Activated naive CD8-positive, alpha-beta T cell (primary cell): Measurements from ENCODE around the gene AADACL4.
"Not testable (repeated sequence)": the region's sequence is repeated elsewhere in the genome, so short reads cannot be mapped to it uniquely, and the experiment has no call there.

Experiments used
- H3K27ac Mint-ChIP-seq: one replicate; pipeline ENCODE4 v1.8.0; 2021; ENCODE audit warnings: mixed read lengths
- H3K27me3 Mint-ChIP-seq: one replicate; pipeline ENCODE4 v1.8.0; 2021; ENCODE audit warnings: mixed read lengths
- H3K36me3 Mint-ChIP-seq: one replicate; pipeline ENCODE4 v1.8.0; 2021; ENCODE audit warnings: mixed read lengths
- H3K4me1 Mint-ChIP-seq: one replicate; pipeline ENCODE4 v1.8.0; 2021; ENCODE audit warnings: low read depth, mixed read lengths
- H3K4me3 Mint-ChIP-seq: one replicate; pipeline ENCODE4 v1.8.0; 2021; ENCODE audit warnings: mild to moderate bottlenecking, mixed read lengths
- H3K9me3 Mint-ChIP-seq: one replicate; pipeline ENCODE4 v1.8.0; 2021; ENCODE audit warnings: low read depth, mixed read lengths

AADACL4 gene

GRCh38 chr1:12678820-12679219, 34.9 kb downstream of the AADACL4 start:
- H3K36me3 Mint-ChIP-seq: no peaks in the 10 kb centered on the region
- H3K9me3 Mint-ChIP-seq: peaks cover 8% of the 10 kb centered on the region
- no peaks in the 10 kb centered on the region for H3K4me1 Mint-ChIP-seq
- H3K27me3 Mint-ChIP-seq: peaks cover 24% of the 10 kb centered on the region
- no peak overlapping the region for H3K27ac Mint-ChIP-seq
- H3K4me3 Mint-ChIP-seq: no peak overlapping the region

DNA sequence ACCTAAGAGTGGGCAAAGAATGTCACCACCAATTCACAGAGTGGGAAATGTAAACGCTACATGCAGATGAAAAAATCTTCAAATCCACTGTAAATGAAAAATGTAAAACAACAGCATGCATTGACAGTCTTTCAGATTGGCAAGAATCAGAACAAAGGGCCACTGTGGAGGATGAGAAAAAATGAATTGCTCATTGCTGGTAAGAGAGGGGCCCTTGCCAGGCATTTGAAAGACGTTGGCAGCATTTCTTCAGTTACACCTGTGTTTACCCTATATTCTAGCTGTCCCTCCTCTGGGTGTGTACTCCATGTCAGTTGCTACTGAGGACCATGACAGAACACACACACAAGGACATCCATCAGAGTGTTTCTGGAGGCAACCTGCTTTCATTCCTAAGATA, 46.3 kb downstream of the AADACL4 start:
- H3K4me3 Mint-ChIP-seq: no peak overlapping the region
- H3K27me3 Mint-ChIP-seq: peaks cover 3% of the 10 kb centered on the region
- H3K9me3 Mint-ChIP-seq: no peaks in the 10 kb centered on the region
- H3K27ac Mint-ChIP-seq: no peak overlapping the region
- H3K36me3 Mint-ChIP-seq: no peaks in the 10 kb centered on the region
- H3K4me1 Mint-ChIP-seq: no peaks in the 10 kb centered on the region

DNA sequence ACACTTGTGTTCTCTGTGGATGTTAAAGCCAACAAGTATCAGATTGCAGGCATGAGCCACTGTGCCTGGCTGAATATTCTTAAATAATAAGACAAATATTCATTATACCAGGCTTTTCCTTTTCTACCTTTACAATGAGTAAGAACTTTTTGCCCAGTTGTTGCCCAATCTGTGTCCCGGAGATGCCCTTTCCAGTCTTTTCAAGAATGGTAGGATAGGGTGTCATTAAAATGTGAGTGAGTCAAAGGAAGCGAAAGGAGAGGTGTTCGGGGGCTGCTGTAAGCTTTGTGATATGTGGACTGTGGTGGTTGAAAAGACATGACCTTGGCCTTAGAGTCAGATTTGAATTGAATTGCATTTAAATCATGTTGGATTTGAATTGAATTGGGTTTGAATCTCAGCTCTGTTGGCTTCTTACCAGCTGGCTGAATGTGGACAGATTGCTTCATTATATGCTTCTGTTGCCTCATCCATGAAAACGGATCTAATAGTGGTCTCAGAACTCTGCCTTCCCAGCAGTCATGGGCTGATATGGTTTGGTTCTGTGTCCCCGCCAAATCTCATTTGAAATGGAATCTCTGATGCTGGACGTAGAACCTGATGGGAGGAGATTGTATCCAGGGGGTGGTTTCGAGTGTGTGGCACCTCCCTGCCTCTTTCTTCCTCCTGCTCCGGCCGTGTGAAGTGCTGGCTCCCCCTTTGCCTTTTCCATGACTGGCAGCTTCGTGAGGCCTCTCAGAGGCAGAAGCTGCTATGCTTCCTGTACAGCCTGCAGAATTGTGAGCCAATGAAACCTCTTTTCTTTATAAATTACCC, 49.3 kb downstream of the AADACL4 start:
- Mint-ChIP-seq H3K27ac (no peak overlapping the region), H3K4me3 (no peak overlapping the region), H3K9me3 (no peaks in the 10 kb centered on the region), H3K4me1 (no peaks in the 10 kb centered on the region), H3K36me3 (no peaks in the 10 kb centered on the region), H3K27me3 (peaks cover 3% of the 10 kb centered on the region)

- Mint-ChIP-seq H3K4me1 (no peaks in the 10 kb centered on the region), H3K9me3 (peaks cover 4% of the 10 kb centered on the region), H3K27ac (no peak overlapping the region), H3K27me3 (peaks cover 8% of the 10 kb centered on the region), H3K36me3 (no peaks in the 10 kb centered on the region), H3K4me3 (no peak overlapping the region)
Observed at GRCh38 chr1:12696658-12697057, 52.8 kb downstream of the AADACL4 start.

DNA sequence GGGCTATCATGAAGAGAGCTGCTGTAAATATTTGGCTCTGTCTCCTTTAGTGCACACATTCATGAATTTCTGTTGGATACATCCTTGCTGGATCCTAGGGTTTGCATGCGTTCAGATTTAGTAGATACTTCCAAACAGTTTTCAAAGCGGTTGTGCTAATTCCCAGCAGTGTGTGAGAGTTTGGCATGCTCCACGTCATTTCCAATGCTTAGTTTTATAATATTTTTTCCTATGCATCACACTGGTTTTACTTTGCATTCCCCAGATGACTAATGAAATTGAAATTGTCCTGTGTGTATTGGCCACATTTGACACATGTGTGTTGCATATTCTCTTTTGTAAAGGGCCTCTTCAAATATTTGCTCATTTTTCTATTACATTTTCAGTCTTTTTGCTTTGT, 53.5 kb downstream of the AADACL4 start:
- H3K36me3 Mint-ChIP-seq: no peaks in the 10 kb centered on the region
- H3K4me3 Mint-ChIP-seq: no peak overlapping the region
- H3K27ac Mint-ChIP-seq: no peak overlapping the region
- H3K9me3 Mint-ChIP-seq: peaks cover 4% of the 10 kb centered on the region
- peaks cover 8% of the 10 kb centered on the region for H3K27me3 Mint-ChIP-seq
- H3K4me1 Mint-ChIP-seq: no peaks in the 10 kb centered on the region

GRCh38 chr1:12703821-12704451, 60.1 kb downstream of the AADACL4 start:
- Mint-ChIP-seq H3K27ac (no peak overlapping the region), H3K4me3 (no peak overlapping the region), H3K27me3 (peaks cover 15% of the 10 kb centered on the region), H3K4me1 (no peaks in the 10 kb centered on the region), H3K9me3 (peaks cover 21% of the 10 kb centered on the region), H3K36me3 (peaks cover 5% of the 10 kb centered on the region)

DNA sequence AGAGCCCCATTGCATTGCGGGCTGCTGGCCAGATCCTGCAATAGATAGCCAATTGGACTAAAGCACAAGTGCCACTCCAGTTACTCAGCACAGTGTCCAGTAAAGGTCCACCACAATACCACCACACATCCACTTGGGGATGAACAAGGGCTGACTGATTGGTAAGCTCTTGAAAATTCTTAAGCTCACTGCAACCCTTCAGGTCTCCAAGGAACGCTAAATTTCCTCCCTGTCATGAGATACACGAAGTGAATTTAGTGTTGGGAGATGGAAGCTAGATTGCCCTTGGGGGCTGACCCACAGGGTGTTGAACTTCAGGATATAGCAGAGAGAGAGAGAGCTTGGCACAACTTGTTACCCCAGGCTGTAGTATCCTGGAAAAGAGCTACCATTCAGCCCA, 62.2 kb downstream of the AADACL4 start:
- H3K4me3 Mint-ChIP-seq: no peak overlapping the region
- peaks cover 5% of the 10 kb centered on the region for H3K36me3 Mint-ChIP-seq
- H3K27me3 Mint-ChIP-seq: peaks cover 12% of the 10 kb centered on the region
- no peak overlapping the region for H3K27ac Mint-ChIP-seq
- peaks cover 18% of the 10 kb centered on the region for H3K9me3 Mint-ChIP-seq
- H3K4me1 Mint-ChIP-seq: no peaks in the 10 kb centered on the region

- H3K9me3 Mint-ChIP-seq: peaks cover 13% of the 10 kb centered on the region
- no peaks in the 10 kb centered on the region for H3K4me1 Mint-ChIP-seq
- H3K4me3 Mint-ChIP-seq: no peak overlapping the region
- no peak overlapping the region for H3K27ac Mint-ChIP-seq
- H3K36me3 Mint-ChIP-seq: peaks cover 5% of the 10 kb centered on the region
- H3K27me3 Mint-ChIP-seq: peaks cover 11% of the 10 kb centered on the region
Observed at GRCh38 chr1:12708396-12709090, 64.7 kb downstream of the AADACL4 start.

DNA sequence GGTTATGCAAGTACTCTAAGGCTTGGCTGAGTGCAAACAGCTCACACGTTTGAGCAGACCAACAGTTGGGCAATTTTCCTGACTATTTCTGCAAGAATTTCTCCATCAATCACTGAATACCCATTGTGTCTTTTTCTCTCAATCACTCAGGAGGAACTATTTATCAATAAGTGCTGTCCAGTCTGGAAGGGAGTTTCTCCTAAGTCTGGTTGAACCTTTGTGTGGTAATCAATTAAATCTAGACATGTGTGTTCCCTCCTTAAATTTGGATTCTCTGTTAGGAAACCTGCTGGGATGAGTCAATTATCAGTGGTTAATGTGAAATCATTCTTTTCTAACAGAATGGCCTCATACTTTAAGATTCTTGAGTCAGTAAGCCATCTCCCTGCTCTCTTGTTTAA, 65.2 kb downstream of the AADACL4 start:
- Mint-ChIP-seq H3K36me3 (peaks cover 3% of the 10 kb centered on the region), H3K4me1 (no peaks in the 10 kb centered on the region), H3K9me3 (peaks cover 10% of the 10 kb centered on the region), H3K4me3 (no peak overlapping the region), H3K27me3 (peaks cover 11% of the 10 kb centered on the region), H3K27ac (no peak overlapping the region)

DNA sequence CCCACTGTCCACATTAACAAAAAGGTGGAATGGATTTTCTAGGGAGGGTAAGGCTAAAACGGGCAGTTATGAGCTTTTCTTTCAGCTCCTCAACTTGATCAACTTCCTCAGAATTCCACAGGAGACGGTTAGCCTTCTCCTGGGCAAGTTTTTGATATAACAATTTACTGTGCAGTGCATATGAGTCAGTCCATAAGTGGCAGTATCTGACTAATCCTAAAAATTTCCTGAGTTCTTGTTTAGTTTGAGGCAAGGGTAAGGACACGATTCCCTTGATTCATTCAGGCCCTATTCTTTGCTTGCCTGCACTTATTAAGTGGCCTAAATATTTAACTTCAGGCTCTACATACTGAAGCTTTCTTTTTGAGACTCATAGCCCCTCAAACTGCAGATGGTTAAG, 65.8 kb downstream of the AADACL4 start:
- no peak overlapping the region for H3K4me3 Mint-ChIP-seq
- peaks cover 3% of the 10 kb centered on the region for H3K36me3 Mint-ChIP-seq
- H3K27me3 Mint-ChIP-seq: peaks cover 11% of the 10 kb centered on the region
- peaks cover 5% of the 10 kb centered on the region for H3K9me3 Mint-ChIP-seq
- H3K27ac Mint-ChIP-seq: no peak overlapping the region
- no peaks in the 10 kb centered on the region for H3K4me1 Mint-ChIP-seq

DNA sequence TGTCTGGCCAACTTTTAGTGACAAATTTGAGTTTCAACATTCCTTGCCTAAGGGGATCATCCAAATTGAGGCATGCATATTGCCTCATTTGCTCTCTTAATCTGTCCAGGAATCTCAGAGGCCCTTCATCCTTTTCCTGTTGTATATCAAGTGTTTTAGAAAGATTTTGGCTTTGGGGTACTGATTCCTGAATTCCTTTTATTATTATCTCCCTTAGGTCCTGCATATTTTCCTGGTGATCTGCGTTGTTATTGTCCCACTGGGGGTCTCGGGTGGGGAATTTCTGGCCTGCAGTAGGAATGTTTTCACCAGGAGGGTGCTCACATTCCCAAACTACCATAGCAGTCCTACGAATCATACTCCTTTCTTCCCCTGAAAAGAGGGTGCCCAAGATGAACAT, 67.7 kb downstream of the AADACL4 start:
- H3K27ac Mint-ChIP-seq: no peak overlapping the region

DNA sequence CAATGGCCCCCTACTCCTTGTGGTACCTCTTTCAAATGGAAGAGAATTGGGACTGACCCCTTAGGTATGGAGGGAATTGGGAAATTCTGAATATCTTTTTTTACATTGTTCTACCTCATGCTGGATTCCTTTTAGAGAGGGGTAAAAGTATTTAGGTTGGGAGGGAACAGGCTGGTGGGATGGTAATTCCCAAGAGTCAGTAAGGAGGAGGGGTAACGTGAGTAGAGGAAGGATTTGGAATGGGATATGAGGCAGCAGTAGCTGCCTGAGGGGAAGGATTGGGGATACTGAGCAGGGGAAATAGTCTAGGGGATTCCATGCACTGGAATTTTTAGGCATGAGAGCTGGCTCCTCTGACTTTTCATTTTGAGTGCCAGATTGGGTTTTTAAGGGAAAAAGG, 68.2 kb downstream of the AADACL4 start:
- H3K27me3 Mint-ChIP-seq: peaks cover 11% of the 10 kb centered on the region

More for the DNA sequence above, 67.7 kb downstream of the AADACL4 start:
- Mint-ChIP-seq H3K36me3 (no peaks in the 10 kb centered on the region), H3K27me3 (peaks cover 11% of the 10 kb centered on the region), H3K4me3 (no peak overlapping the region), H3K9me3 (no peaks in the 10 kb centered on the region), H3K4me1 (no peaks in the 10 kb centered on the region)

DNA sequence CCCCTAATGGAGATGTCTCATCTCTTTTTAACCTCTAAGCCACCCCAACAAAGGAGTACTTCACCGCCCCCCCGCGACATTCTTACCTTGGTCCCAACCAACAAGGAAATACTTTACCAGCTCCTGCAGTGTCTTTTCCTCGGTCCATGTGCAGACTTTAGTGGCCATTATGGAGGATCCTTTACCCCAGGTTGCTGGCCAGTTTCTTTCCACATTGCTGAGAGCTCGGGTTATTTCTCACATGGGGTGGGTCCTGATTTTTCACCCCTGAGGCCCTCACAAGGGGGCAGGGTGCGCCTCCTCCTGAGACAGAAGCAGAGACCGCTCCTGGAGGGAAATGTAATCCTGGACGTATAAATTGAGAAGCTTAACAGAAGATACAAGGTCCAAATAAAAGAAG, 69.0 kb downstream of the AADACL4 start:
- Mint-ChIP-seq H3K36me3 (no peaks in the 10 kb centered on the region), H3K27me3 (peaks cover 8% of the 10 kb centered on the region)

More for the DNA sequence above, 68.2 kb downstream of the AADACL4 start:
- Mint-ChIP-seq H3K4me1 (no peaks in the 10 kb centered on the region), H3K36me3 (no peaks in the 10 kb centered on the region), H3K27ac (no peak overlapping the region), H3K9me3 (no peaks in the 10 kb centered on the region), H3K4me3 (no peak overlapping the region)

GRCh38 chr1:12713651-12714050, 69.8 kb downstream of the AADACL4 start:
- H3K9me3 Mint-ChIP-seq, H3K27ac Mint-ChIP-seq, H3K4me3 Mint-ChIP-seq, H3K27me3 Mint-ChIP-seq, H3K36me3 Mint-ChIP-seq, H3K4me1 Mint-ChIP-seq: not testable (repeated sequence)

More for the DNA sequence above, 69.0 kb downstream of the AADACL4 start:
- no peak overlapping the region for H3K4me3 Mint-ChIP-seq
- no peaks in the 10 kb centered on the region for H3K9me3 Mint-ChIP-seq
- H3K27ac Mint-ChIP-seq: no peak overlapping the region
- H3K4me1 Mint-ChIP-seq: no peaks in the 10 kb centered on the region

DNA sequence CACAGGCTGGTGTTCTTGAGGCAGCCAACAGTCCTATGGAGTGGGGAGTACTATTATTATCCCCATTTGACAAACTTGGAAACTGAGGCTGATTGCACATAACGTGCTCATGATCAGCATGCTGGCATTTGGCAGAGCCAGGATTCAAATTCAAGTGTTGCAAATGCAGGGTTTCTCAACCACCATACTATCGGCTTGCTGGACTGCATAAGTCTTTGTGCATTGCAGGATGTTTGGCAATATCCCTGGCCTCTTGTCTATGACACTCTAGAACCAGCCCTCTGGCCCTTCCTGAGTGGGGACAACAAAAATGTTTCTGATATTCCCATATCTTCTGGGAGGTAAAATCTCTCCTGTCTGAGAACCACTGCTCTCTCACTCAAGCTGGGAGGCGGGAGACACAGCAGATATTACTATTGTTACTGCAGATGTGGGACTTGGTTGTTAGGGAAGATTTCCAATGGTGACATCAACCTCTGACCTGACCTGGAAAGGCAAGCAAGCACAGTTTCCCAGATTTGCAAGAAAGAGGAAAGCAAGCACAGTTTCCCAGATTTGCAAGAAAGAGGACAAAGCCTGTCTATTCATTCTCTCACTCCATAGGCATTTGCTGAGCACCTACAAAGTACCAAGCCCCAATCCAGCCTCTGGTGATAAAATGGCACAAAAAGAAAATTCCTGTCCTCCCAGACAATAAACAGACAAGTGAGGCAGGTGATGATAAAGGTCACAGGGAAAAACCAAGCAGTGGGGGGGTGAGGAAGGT, 71.0 kb downstream of the AADACL4 start:
- peaks cover 12% of the 10 kb centered on the region for H3K27me3 Mint-ChIP-seq

More for the DNA sequence above, 71.0 kb downstream of the AADACL4 start:
- Mint-ChIP-seq H3K4me3 (no peak overlapping the region), H3K27ac (no peak overlapping the region), H3K4me1 (no peaks in the 10 kb centered on the region), H3K9me3 (no peaks in the 10 kb centered on the region), H3K36me3 (no peaks in the 10 kb centered on the region)
